ENCODE measurements around the gene TANGO2. TPM values are rescaled to one million over a fixed set of nuclear protein-coding genes. Genes with fewer than 3 reads are reported as not detected.

The TANGO2 gene
- total RNA-seq, 1 donor from 2014 or later: 19.9 TPM

DNA sequence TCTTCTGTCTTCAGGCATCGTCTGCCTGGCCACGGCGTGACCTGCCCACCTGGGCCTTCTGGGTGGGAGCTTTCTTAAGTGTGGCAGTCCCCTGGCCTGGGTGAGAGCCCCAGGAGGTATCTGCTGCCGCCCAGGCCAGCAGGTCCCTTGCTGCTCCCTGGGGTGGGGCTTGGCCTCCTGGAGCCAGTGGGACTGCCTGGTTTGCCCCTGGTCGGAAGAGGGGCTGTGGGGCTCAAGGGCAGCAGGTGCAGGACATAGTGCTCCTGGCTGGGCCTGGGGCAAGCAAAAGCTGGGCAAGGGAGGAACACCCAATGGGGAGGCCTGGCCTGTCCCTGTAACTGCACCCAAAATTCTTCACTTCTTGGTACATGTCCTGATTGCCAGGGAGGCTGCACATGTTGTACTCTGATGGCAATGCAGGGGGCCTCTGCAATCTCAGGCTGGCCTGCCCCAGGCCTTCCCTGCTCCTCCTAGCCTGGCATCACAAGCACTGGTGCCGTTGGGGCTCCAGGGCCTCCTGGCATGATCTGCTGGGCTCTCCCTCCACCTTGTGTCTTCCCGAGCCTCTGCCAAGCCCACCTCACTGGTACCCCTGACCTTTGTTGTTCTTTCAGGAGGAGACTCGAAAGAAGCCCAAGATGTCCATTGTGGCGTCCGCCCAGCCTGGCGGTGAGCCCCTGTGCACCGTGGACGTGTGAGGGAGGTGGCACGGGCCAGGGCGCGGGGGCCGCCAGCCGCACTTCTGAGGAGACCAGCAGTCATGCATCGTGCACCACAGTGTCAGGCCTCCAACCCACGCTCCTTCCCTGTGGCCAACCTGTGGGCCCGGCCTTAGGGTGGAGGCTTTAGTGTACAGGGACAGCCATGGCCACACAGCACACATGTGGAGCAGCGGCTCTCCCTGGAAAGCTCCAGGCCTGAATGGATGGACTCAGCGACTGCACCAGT, 88.8 kb downstream of the TANGO2 start:
- H3K4me3 Mint-ChIP-seq (ENCODE audit: low read depth): no peak overlapping the region
- TF ChIP-seq, protein P1, sequence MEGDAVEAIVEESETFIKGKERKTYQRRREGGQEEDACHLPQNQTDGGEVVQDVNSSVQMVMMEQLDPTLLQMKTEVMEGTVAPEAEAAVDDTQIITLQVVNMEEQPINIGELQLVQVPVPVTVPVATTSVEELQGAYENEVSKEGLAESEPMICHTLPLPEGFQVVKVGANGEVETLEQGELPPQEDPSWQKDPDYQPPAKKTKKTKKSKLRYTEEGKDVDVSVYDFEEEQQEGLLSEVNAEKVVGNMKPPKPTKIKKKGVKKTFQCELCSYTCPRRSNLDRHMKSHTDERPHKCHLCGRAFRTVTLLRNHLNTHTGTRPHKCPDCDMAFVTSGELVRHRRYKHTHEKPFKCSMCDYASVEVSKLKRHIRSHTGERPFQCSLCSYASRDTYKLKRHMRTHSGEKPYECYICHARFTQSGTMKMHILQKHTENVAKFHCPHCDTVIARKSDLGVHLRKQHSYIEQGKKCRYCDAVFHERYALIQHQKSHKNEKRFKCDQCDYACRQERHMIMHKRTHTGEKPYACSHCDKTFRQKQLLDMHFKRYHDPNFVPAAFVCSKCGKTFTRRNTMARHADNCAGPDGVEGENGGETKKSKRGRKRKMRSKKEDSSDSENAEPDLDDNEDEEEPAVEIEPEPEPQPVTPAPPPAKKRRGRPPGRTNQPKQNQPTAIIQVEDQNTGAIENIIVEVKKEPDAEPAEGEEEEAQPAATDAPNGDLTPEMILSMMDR (IDR thresholded peaks at IDR 0.05; ENCODE audit: unreplicated experiment): no peak
- no peaks in the 10 kb centered on the region for H3K4me1 Mint-ChIP-seq (ENCODE audit: low read depth)
- no peaks in the 10 kb centered on the region for H3K27me3 Mint-ChIP-seq
- no peaks in the 10 kb centered on the region for H3K9me3 Mint-ChIP-seq (ENCODE audit: low read depth)
- no peak for DNase-seq (ENCODE audit: low spot score, unreplicated experiment)
- H3K27ac Mint-ChIP-seq: peak overlapping the region; percentile 46
- H3K36me3 Mint-ChIP-seq (ENCODE audit: insufficient read depth): peaks cover 9% of the 10 kb centered on the region

DNA sequence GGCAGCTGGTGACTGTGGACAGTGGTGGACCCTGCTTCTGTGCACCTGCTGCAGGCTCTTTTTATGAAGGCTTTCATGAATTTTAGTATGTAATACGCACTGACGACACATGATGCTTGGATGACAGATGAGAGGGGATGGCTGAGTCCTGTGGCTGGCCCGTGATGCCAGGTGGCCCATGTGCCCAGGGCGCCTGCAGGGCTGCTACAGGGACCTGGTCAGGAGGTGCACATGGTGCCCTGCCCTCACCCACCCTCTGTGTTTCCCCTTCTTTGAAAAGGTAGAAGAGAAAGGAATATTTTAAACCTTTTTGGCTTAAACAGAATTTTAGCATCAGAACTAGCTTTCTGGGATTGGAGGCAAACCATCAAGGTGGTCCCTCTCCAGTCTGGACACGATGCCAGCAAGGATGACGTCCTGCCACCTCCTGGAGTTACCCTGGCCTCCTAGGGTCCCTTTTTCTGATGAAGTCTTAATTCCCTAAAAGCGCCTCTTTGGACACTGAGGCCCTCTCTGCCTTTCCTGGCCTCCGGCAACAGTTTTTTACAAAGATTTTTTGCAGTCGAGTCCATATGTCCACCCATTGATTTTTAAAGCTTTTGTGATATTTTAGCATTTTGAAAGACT, 89.6 kb downstream of the TANGO2 start:
- TF ChIP-seq, protein P1 (IDR thresholded peaks at IDR 0.05; ENCODE audit: unreplicated experiment): no peak
- peaks cover 9% of the 10 kb centered on the region for H3K36me3 Mint-ChIP-seq (ENCODE audit: insufficient read depth)
- no peaks in the 10 kb centered on the region for H3K27me3 Mint-ChIP-seq
- no peaks in the 10 kb centered on the region for H3K9me3 Mint-ChIP-seq (ENCODE audit: low read depth)
- H3K4me1 Mint-ChIP-seq (ENCODE audit: low read depth): peaks cover 2% of the 10 kb centered on the region
- DNase-seq (ENCODE audit: low spot score, unreplicated experiment): no peak
- no peak overlapping the region for H3K27ac Mint-ChIP-seq
- no peak overlapping the region for H3K4me3 Mint-ChIP-seq (ENCODE audit: low read depth)

DNA sequence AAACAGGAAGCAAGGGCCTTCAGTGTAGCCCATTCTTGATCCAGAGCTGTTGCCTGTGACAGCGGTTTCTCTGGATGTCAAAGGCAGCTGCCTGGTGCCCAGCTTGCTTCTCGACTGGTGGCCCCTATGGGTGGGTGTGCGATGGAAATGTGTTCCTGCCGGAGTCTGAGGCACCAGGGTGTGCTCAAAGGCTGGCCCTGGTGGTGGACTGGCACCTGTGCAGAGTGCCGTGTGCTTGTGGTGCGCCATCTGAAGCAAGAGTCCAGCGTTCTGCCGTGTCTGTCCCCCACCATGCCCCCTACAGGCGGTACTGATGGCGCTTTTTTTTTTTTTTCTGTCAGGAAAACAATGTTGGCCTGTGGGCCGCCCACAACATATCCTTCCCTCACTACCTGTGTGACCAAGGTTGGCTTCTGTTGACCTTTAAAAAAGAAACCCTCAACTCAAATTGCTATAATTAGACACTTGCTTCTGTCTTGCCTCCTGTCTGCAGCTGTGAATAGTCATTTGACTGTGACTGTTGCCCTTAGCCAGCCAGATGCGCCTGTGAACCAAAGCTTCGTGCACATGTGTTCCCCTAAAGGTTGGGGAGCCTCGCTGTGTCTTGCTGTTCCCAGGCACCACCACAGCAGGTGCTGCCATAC, 90.3 kb downstream of the TANGO2 start:
- H3K27ac Mint-ChIP-seq: no peak overlapping the region
- TF ChIP-seq, protein P1 (IDR thresholded peaks at IDR 0.05; ENCODE audit: unreplicated experiment): peak; percentile 52
- H3K4me3 Mint-ChIP-seq (ENCODE audit: low read depth): no peak overlapping the region
- peaks cover 2% of the 10 kb centered on the region for H3K4me1 Mint-ChIP-seq (ENCODE audit: low read depth)
- DNase-seq (ENCODE audit: low spot score, unreplicated experiment): no peak
- peaks cover 9% of the 10 kb centered on the region for H3K36me3 Mint-ChIP-seq (ENCODE audit: insufficient read depth)
- H3K9me3 Mint-ChIP-seq (ENCODE audit: low read depth): no peaks in the 10 kb centered on the region
- H3K27me3 Mint-ChIP-seq: no peaks in the 10 kb centered on the region

GRCh38 chr22:20111689-20112622, 91.0 kb downstream of the TANGO2 start:
- Mint-ChIP-seq H3K4me3 (ENCODE audit: low read depth) (no peak overlapping the region), H3K27ac (peak overlapping the region; percentile 84), H3K4me1 (ENCODE audit: low read depth) (peaks cover 2% of the 10 kb centered on the region), H3K36me3 (ENCODE audit: insufficient read depth) (peaks cover 9% of the 10 kb centered on the region), H3K9me3 (ENCODE audit: low read depth) (no peaks in the 10 kb centered on the region), H3K27me3 (no peaks in the 10 kb centered on the region)
- no peak for DNase-seq (ENCODE audit: low spot score, unreplicated experiment)
- TF ChIP-seq, protein P1 (IDR thresholded peaks at IDR 0.05; ENCODE audit: unreplicated experiment): no peak
